ENCODE measurements around the gene UPK1B. TPM values are rescaled to one million over a fixed set of nuclear protein-coding genes. Genes with fewer than 3 reads are reported as not detected.

UPK1B gene
- total RNA-seq, 1 experiment from 2014 or later: 0.42 TPM

GRCh38 chr3:119176778-119177177 is 3.4 kb downstream of the UPK1B start (continued):
- no peak for TF ChIP-seq GRHL2 (CRISPR knock-in tag; IDR thresholded peaks at IDR 0.05; ENCODE audit: insufficient replicate concordance, severe bottlenecking)
- no peak for TF ChIP-seq ESRRA (CRISPR knock-in tag; IDR thresholded peaks at IDR 0.05; ENCODE audit: borderline replicate concordance)
- TF ChIP-seq MYBL2 (CRISPR knock-in tag; IDR thresholded peaks at IDR 0.05): no peak

GRCh38 chr3:119177321-119177720 is 3.9 kb downstream of the UPK1B start:
- POLR2A ChIA-PET: no interaction called here
- Mint-ChIP-seq H3K4me3 (no peak overlapping the region), H3K27ac (no peak overlapping the region), H3K36me3 (no peaks in the 10 kb centered on the region), H3K27me3 (ENCODE audit: low read depth) (peaks cover 7% of the 10 kb centered on the region; the same call in 1 of the 2 replicates), H3K9me3 (0 out of 2 replicates have a peak, but pooled peaks cover 3% of the 10 kb centered on the region), H3K4me1 (peaks cover 13% of the 10 kb centered on the region)
- DNase-seq (ENCODE audit: low spot score): no peak
- CTCF ChIA-PET: no interaction called here
- ATAC-seq: no peak
- TF ChIP-seq USF1 (CRISPR knock-in tag; IDR thresholded peaks at IDR 0.05): no peak
- no peak for TF ChIP-seq ZNF121 (CRISPR knock-in tag; IDR thresholded peaks at IDR 0.05)
- TF ChIP-seq FOXK1 (CRISPR knock-in tag; IDR thresholded peaks at IDR 0.05): no peak
- no peak for TF ChIP-seq TEAD4 (CRISPR knock-in tag; IDR thresholded peaks at IDR 0.05)
- no peak for TF ChIP-seq CTCF (IDR thresholded peaks at IDR 0.05)
- TF ChIP-seq TEAD1 (CRISPR knock-in tag; IDR thresholded peaks at IDR 0.05): no peak
- no peak for TF ChIP-seq ZNF138 (CRISPR knock-in tag; conservative IDR thresholded peaks at IDR 0.05)
- no peak for TF ChIP-seq MLX (CRISPR knock-in tag; IDR thresholded peaks at IDR 0.05)
- TF ChIP-seq USF2 (CRISPR knock-in tag; IDR thresholded peaks at IDR 0.05): no peak

GRCh38 chr3:119181765-119182164 is 8.4 kb downstream of the UPK1B start:
- Mint-ChIP-seq H3K9me3 (0 out of 2 replicates have a peak, but pooled peaks cover 3% of the 10 kb centered on the region), H3K27me3 (ENCODE audit: low read depth) (no peaks in the 10 kb centered on the region), H3K36me3 (no peaks in the 10 kb centered on the region), H3K4me3 (no peak overlapping the region), H3K4me1 (no peaks in the 10 kb centered on the region), H3K27ac (no peak overlapping the region)
- ATAC-seq (peak; percentile 60), DNase-seq (ENCODE audit: low spot score) (no peak)
- POLR2A ChIA-PET: no interaction called here
- CTCF ChIA-PET: no interaction called here
- TF ChIP-seq PRRX2 (CRISPR knock-in tag; IDR thresholded peaks at IDR 0.05) (no peak), MYBL2 (CRISPR knock-in tag; IDR thresholded peaks at IDR 0.05) (no peak), TCF7 (CRISPR knock-in tag; IDR thresholded peaks at IDR 0.05; ENCODE audit: low read depth) (no peak), ELF4 (CRISPR knock-in tag; IDR thresholded peaks at IDR 0.05; ENCODE audit: low read depth) (no peak), ZNF423 (CRISPR knock-in tag; IDR thresholded peaks at IDR 0.05) (no peak), GABPB1 (CRISPR knock-in tag; IDR thresholded peaks at IDR 0.05) (no peak), JUN (CRISPR knock-in tag; IDR thresholded peaks at IDR 0.05) (no peak), MXD4 (CRISPR knock-in tag; IDR thresholded peaks at IDR 0.05; ENCODE audit: borderline replicate concordance) (no peak), ZNF232 (CRISPR knock-in tag; IDR thresholded peaks at IDR 0.05) (no peak), FOXJ3 (CRISPR knock-in tag; IDR thresholded peaks at IDR 0.05; ENCODE audit: borderline replicate concordance) (no peak), ZMAT4 (CRISPR knock-in tag; IDR thresholded peaks at IDR 0.05) (no peak), USF2 (CRISPR knock-in tag; IDR thresholded peaks at IDR 0.05) (no peak), TP53 (CRISPR knock-in tag; IDR thresholded peaks at IDR 0.05) (no peak), STAT6 (CRISPR knock-in tag; conservative IDR thresholded peaks at IDR 0.05; ENCODE audit: low read depth) (no peak)

Measured in WTC11 (cell line).